ENCODE data around the gene FZD10. TPM values are rescaled to one million over a fixed set of nuclear protein-coding genes. Genes with fewer than 3 reads are reported as not detected.

Gene FZD10
- total and polyA plus RNA-seq, 2 of the 13 experiments (the other 11 are each of a cell fraction or from before 2014, with no cell fraction given), result not detected

DNA sequence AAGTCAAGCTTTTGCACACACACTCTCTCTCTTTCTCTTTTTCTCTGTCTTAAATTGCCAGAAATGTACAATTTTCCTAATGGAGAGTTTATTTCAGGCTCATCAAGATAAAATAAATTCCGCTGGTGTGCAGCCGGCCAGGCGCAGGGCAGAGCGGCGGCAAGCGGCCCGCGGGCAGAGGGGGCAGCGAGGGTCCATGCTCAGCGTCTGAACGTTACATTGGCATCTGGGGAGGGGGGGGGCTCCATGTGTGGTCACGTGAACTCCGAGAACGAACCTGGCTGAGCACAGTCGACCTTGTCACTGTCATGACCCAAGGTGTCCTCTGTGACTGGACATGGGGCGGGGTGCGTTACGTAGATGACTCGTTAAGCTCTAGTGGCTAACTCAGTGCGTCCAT, 23.8 kb upstream of the FZD10 start:
- in situ Hi-C loops (cut with HindIII; ENCODE audit: extremely low pct_ligation_motif_present, low pct_unique_long_range_greater_than_20kb) (no loop called here), intact Hi-C loops (cut with micrococcal nuclease; ENCODE audit: unreplicated experiment) (no loop called here)
- H3K4me2 ChIP-seq (ENCODE audit: low read depth, low read length), result no peak overlapping the region
- no peak for TF ChIP-seq ZNF883 (CRISPR knock-in tag; IDR thresholded peaks at IDR 0.05; ENCODE audit: not compliant biosample characterization)
- TF ChIP-seq ZNF737 (CRISPR knock-in tag; IDR thresholded peaks at IDR 0.05; ENCODE audit: borderline replicate concordance), result no peak
- TF ChIP-seq ZBTB42 (CRISPR knock-in tag; IDR thresholded peaks at IDR 0.05), result no peak
- no peak for TF ChIP-seq RAD51 (IDR thresholded peaks at IDR 0.05; ENCODE audit: borderline replicate concordance)
- TF ChIP-seq, protein P1, sequence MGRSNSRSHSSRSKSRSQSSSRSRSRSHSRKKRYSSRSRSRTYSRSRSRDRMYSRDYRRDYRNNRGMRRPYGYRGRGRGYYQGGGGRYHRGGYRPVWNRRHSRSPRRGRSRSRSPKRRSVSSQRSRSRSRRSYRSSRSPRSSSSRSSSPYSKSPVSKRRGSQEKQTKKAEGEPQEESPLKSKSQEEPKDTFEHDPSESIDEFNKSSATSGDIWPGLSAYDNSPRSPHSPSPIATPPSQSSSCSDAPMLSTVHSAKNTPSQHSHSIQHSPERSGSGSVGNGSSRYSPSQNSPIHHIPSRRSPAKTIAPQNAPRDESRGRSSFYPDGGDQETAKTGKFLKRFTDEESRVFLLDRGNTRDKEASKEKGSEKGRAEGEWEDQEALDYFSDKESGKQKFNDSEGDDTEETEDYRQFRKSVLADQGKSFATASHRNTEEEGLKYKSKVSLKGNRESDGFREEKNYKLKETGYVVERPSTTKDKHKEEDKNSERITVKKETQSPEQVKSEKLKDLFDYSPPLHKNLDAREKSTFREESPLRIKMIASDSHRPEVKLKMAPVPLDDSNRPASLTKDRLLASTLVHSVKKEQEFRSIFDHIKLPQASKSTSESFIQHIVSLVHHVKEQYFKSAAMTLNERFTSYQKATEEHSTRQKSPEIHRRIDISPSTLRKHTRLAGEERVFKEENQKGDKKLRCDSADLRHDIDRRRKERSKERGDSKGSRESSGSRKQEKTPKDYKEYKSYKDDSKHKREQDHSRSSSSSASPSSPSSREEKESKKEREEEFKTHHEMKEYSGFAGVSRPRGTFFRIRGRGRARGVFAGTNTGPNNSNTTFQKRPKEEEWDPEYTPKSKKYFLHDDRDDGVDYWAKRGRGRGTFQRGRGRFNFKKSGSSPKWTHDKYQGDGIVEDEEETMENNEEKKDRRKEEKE (IDR thresholded peaks at IDR 0.05), result no peak
- TF ChIP-seq SMYD3 (CRISPR knock-in tag; IDR thresholded peaks at IDR 0.05), result no peak
- TF ChIP-seq, protein P2, sequence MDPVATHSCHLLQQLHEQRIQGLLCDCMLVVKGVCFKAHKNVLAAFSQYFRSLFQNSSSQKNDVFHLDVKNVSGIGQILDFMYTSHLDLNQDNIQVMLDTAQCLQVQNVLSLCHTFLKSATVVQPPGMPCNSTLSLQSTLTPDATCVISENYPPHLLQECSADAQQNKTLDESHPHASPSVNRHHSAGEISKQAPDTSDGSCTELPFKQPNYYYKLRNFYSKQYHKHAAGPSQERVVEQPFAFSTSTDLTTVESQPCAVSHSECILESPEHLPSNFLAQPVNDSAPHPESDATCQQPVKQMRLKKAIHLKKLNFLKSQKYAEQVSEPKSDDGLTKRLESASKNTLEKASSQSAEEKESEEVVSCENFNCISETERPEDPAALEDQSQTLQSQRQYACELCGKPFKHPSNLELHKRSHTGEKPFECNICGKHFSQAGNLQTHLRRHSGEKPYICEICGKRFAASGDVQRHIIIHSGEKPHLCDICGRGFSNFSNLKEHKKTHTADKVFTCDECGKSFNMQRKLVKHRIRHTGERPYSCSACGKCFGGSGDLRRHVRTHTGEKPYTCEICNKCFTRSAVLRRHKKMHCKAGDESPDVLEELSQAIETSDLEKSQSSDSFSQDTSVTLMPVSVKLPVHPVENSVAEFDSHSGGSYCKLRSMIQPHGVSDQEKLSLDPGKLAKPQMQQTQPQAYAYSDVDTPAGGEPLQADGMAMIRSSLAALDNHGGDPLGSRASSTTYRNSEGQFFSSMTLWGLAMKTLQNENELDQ (CRISPR knock-in tag; IDR thresholded peaks at IDR 0.05; ENCODE audit: borderline replicate concordance), result no peak
- TF ChIP-seq ZFP36 (IDR thresholded peaks at IDR 0.05; ENCODE audit: borderline replicate concordance, low read depth, low read length, partially characterized antibody), result no peak
- no peak for TF ChIP-seq ZNF7 (CRISPR knock-in tag; IDR thresholded peaks at IDR 0.05)
- no peak for TF ChIP-seq TBL1XR1 (IDR thresholded peaks at IDR 0.05; ENCODE audit: borderline replicate concordance, low read length, partially characterized antibody)
- no peak for TF ChIP-seq FOXA3 (CRISPR knock-in tag; IDR thresholded peaks at IDR 0.05)
- no peak for TF ChIP-seq ZBTB8A (CRISPR knock-in tag; IDR thresholded peaks at IDR 0.05; ENCODE audit: borderline replicate concordance, low read depth)
- ChIA-PET CTCF (ENCODE audit: low intra/inter-chr PET ratio, low total read pairs) (no interaction called here), POLR2A (interaction anchor here (0.6 kb wide), 1 partner anchor 392 kb away, joined by 3 read pairs; no protein-coding TSS in a partner anchor)
- peaks cover 7 to 67% of the 10 kb centered on the region in 2 experiments for H3K27me3 ChIP-seq (ENCODE audit: control insufficient read depth in 1 of 2, insufficient read depth in 2 of 2, low read length in 2 of 2)
- H3K4me3 ChIP-seq (replicated peaks in 1 of 3; ENCODE audit: insufficient read depth in 1 of 3, low read depth in 2 of 3, low read length in 3 of 3), result no peak overlapping the region
- H2AFZ ChIP-seq (ENCODE audit: low read length), result no peak overlapping the region
- no peaks in the 10 kb centered on the region for H3K79me2 ChIP-seq (ENCODE audit: insufficient read depth, low read length)
- H3K9me3 ChIP-seq (ENCODE audit: low read length), result no peaks in the 10 kb centered on the region
- ATAC-seq, result no peak
- no peak for FAIRE-seq
- BruUV-seq (replicated peaks), result no TSS peak
- no peak overlapping the region for H3K9ac ChIP-seq (ENCODE audit: insufficient read depth, low read depth, low read length)
- H3K4me1 ChIP-seq (ENCODE audit: insufficient read depth, low read length), result no peaks in the 10 kb centered on the region
- 53% methylated on average over 20 of the region's 20 CpGs for WGBS (ENCODE audit: low lambda C conversion rate)
- H3K27ac ChIP-seq (ENCODE audit: extremely low read length, insufficient read depth, low read length), result no peak overlapping the region
- H4K20me1 ChIP-seq (ENCODE audit: insufficient read depth, low read length), result no peaks in the 10 kb centered on the region
- no peak for DNase-seq (ENCODE audit: low spot score)
- no peaks in the 10 kb centered on the region for H3K36me3 ChIP-seq (replicated peaks in 1 of 2; ENCODE audit: control insufficient read depth in 1 of 2, insufficient read depth in 2 of 2, low read length in 2 of 2)

Measured in HepG2 (cell line).